Adrenal gland (tissue), 12 donors: ENCODE results near the gene ALOX12B. TPM values are rescaled to one million over a fixed set of nuclear protein-coding genes. Genes with fewer than 3 reads are reported as not detected.
"Not testable (repeated sequence)": the region's sequence is repeated elsewhere in the genome, so short reads cannot be mapped to it uniquely, and the experiment has no call there.

Source experiments
- DNase-seq, 7 donors: peaks; one replicate each; pipeline ENCODE4 v3.0.0-alpha.2; 2019 to 2020
- H3K27ac ChIP-seq, 5 donors: fragments of 200-600 bp; sonication (generic) in 4 of 5; 1 replicate in 3 of 5; 2 replicates in 2 of 5; pipeline versions ENCODE4 v1.5.1 to v1.8.0; 2016 to 2020; ENCODE audit warnings: mild to moderate bottlenecking in 1 of 5
- H3K27me3 ChIP-seq: fragments of 200-600 bp; 2 replicates; pipeline ENCODE4 v1.8.0; 2021
- H3K36me3 ChIP-seq, 2 donors: fragments of 200-600 bp; replicated peaks in 1 of 2; 1 replicate in 1 of 2; 2 replicates in 1 of 2; pipeline versions ENCODE4 v1.5.1 to v1.8.0; 2018 to 2022
- H3K4me1 ChIP-seq, 2 donors: fragments of 200-600 bp; replicated peaks in 1 of 2; 1 replicate in 1 of 2; 2 replicates in 1 of 2; pipeline versions ENCODE4 v1.5.1 to v1.8.0; 2018 to 2021
- H3K4me3 ChIP-seq, 4 donors: fragments of 200-600 bp; sonication (generic) in 3 of 4; one replicate each; pipeline ENCODE4 v1.5.1; 2016 to 2018
- H3K9me3 ChIP-seq, 3 donors: fragments of 200-600 bp; sonication (generic) in 1 of 3; replicated peaks in 1 of 3; 1 replicate in 2 of 3; 2 replicates in 1 of 3; pipeline versions ENCODE4 v1.5.1 to v1.8.0; 2016 to 2021
- POLR2A ChIP-seq, 2 donors: fragments of 450-650 bp; IDR thresholded peaks; one replicate each; pipeline ENCODE4 v1.6.1; 2017; ENCODE audit warnings: antibody characterized with exemption in 2 of 2, mild to moderate bottlenecking in 2 of 2, moderate library complexity in 1 of 2
- WGBS, 4 donors: extraction: QIAGEN DNeasy Blood & Tissue Kit in 2 of 4; methylation state at CpG; one replicate each; pipeline versions ENCODE4 v1.1.5 to v1.1.7; 2013 to 2017; 5-methylcytosine and 5-hydroxymethylcytosine counted together
- intact Hi-C, 2 donors: fragments of 100-400 bp; cut with DNase I; formaldehyde crosslinking; loops; one replicate each; pipeline versions ENCODE4 v1.14.1 to v1.15.0; 2022 to 2023
- microRNA-seq, 3 donors: library from miRNA; unstranded; fragments of <30 nt; microRNA quantifications; one replicate each; pipeline ENCODE4, GENCODE V29; 2017 to 2020
- polyA plus RNA-seq, 3 donors: library from polyadenylated mRNA; stranded (reverse); fragments of 200-250 nt in 2 of 3; fragments of 350-450 nt in 1 of 3; fragmentation: Illumina TruSeq in 1 of 3; extraction: RNeasy Lipid Tissue Mini Kit (QIAGEN cat#74804) in 1 of 3; gene quantifications; one replicate each; pipeline ENCODE4 v1.2.3, GENCODE V29; 2013 to 2014
- small RNA-seq, 2 donors: library from RNA; depleted of rRNA; stranded (forward); fragments of <200 nt; gene quantifications; one replicate each; pipeline ENCODE3, GENCODE V24; 2016
- total RNA-seq, 9 donors: library from RNA; depleted of rRNA in 4 of 9; stranded (reverse); fragments of >200 nt in 4 of 9; fragments of 120-200 nt in 1 of 9; fragmentation: NEBNext Ultra II Directional in 1 of 9; extraction: Animal tissue kit (Norgen Biotek cat#: 25700) in 1 of 9; gene quantifications; one replicate each; pipeline versions ENCODE4 v1.1.0 to v1.2.4, GENCODE V29; 2013 to 2023
- TF ChIP-seq, protein P1 (sequence below), 6 experiments: fragments of 450-650 bp in 4 of 6; fragments of 200-600 bp in 2 of 6; sonication (generic) in 1 of 6; IDR thresholded peaks; 1 replicate in 5 of 6; 2 replicates in 1 of 6; pipeline versions ENCODE4 v1.5.1 to v1.8.0; 2016 to 2021; ENCODE audit warnings: antibody characterized with exemption in 6 of 6, mild to moderate bottlenecking in 2 of 6, moderate library complexity in 1 of 6
- donor health status: healthy with polysubstance abuse.
- donor health status: Bipolar disorder and iron deficiency.
- donor health status: DM: yes; HTN: yes; CAD: no.
- donor health status: DM: no; HTN: no; CAD: no.
- donor health status: DM: no; HTN: no; CAD: no.
- donor health status: DM: yes; HTN: yes; CAD: no.

The ALOX12B gene
- total and polyA plus RNA-seq, 12 donors: not detected

GRCh38 chr17:8029121-8029520 lies 58.4 kb downstream of the ALOX12B start:
- DNase-seq: no peak
- TF ChIP-seq POLR2A (IDR thresholded peaks at IDR 0.05): no peak
- TF ChIP-seq, protein P1, sequence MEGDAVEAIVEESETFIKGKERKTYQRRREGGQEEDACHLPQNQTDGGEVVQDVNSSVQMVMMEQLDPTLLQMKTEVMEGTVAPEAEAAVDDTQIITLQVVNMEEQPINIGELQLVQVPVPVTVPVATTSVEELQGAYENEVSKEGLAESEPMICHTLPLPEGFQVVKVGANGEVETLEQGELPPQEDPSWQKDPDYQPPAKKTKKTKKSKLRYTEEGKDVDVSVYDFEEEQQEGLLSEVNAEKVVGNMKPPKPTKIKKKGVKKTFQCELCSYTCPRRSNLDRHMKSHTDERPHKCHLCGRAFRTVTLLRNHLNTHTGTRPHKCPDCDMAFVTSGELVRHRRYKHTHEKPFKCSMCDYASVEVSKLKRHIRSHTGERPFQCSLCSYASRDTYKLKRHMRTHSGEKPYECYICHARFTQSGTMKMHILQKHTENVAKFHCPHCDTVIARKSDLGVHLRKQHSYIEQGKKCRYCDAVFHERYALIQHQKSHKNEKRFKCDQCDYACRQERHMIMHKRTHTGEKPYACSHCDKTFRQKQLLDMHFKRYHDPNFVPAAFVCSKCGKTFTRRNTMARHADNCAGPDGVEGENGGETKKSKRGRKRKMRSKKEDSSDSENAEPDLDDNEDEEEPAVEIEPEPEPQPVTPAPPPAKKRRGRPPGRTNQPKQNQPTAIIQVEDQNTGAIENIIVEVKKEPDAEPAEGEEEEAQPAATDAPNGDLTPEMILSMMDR (IDR thresholded peaks at IDR 0.05): no peak
- intact Hi-C loops: no loop called here
- Histone ChIP-seq H3K4me1 (no peaks in the 10 kb centered on the region), H3K27me3 (peaks cover 16% of the 10 kb centered on the region), H3K27ac (no peak overlapping the region), H3K9me3 (no peaks in the 10 kb centered on the region), H3K36me3 (no peaks in the 10 kb centered on the region), H3K4me3 (no peak overlapping the region)
- 58 to 69% (median 59%) methylated on average over 5 of the region's 5 CpGs for WGBS, 4 donors

DNA sequence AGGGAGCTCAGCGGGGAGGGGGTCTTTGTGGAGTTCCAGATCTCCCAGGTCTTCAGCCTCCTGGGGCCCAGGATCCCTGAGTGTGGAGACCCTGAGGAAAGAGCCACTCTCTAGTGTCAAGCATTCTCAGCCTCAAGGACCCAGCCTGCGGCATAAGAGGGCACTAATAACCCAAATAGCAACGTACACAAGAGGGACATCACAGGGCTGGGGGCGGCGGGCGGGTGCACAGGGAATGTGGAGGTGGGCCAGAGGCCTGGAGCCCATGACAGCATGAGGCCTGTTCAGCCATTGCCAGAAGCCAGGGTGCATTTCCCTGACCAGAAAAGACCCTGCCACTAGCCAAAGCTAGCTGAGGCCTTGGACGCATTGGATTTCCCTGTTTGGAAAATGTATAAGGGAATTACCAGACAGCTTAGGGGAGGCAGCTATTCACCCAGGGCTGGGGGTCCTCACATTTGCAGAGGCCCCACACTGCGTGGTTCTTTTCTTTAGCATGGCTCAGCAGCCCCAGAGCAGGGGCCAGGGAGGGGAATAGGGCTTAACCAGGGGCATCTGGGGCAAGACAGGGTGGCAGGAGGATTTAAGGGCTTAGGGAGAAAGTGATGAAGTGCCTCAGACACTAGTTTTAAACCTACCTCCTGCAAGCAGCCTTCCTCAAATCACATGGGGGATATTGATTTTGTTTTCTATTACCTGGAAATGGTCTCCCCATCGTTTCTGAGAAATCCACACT lies 62.2 kb downstream of the ALOX12B start:
- no peak for DNase-seq
- no peak overlapping the region for H3K4me3 ChIP-seq
- TF ChIP-seq POLR2A (IDR thresholded peaks at IDR 0.05): no peak
- TF ChIP-seq, protein P1 (IDR thresholded peaks at IDR 0.05): no peak
- H3K9me3 ChIP-seq: no peaks in the 10 kb centered on the region
- H3K36me3 ChIP-seq: no peaks in the 10 kb centered on the region
- 71 to 87% (median 82%) methylated on average over 8 to 9 of the region's 9 CpGs for WGBS, 4 donors
- peaks cover 16% of the 10 kb centered on the region for H3K27me3 ChIP-seq
- intact Hi-C loops: no loop called here
- no peak overlapping the region for H3K27ac ChIP-seq
- no peaks in the 10 kb centered on the region for H3K4me1 ChIP-seq

GRCh38 chr17:8024161-8024560 lies 63.4 kb downstream of the ALOX12B start:
- intact Hi-C loops, H3K36me3 ChIP-seq, H3K4me1 ChIP-seq, H3K9me3 ChIP-seq, DNase-seq, H3K27ac ChIP-seq, H3K4me3 ChIP-seq: not testable (repeated sequence)
- H3K27me3 ChIP-seq: peaks cover 16% of the 10 kb centered on the region
- 69 to 83% (median 76%) methylated on average over 6 of the region's 6 CpGs for whole genome bisulfite sequencing, 4 donors

Small RNAs within 50 kb of the gene (microRNA-seq; reads per million reads assigned to microRNA genes)
- gene MIR4314: 0 reads per million in 3 donors

Small RNAs within 50 kb of the gene (small RNA-seq; reads per million reads assigned to genes)
- 0 reads per million in 2 donors for gene MIR4314

Other genes starting within 250 kb of the ALOX12B start
- 10 to 100 TPM; 14.9 to 52.8 (median 24.0) TPM for gene TMEM88, start 232.7 kb downstream of the ALOX12B start, total RNA-seq
- gene TMEM88, start 232.7 kb downstream of the ALOX12B start, polyA plus RNA-seq: 100 to 1,000 TPM in 1 of 3 donors, 10 to 100 TPM in 1, 1 to 10 TPM in 1; 7.9 to 107 (median 70.9) TPM
- gene NAA38, start 230.2 kb downstream of the ALOX12B start, total RNA-seq: 100 to 1,000 TPM in 8 of 9 donors, 10 to 100 TPM in 1; 96.2 to 281 (median 124) TPM
- 100 to 1,000 TPM in 2 of 3 donors, 10 to 100 TPM in 1; 34.5 to 424 (median 329) TPM for gene NAA38, start 230.2 kb downstream of the ALOX12B start, polyA plus RNA-seq
- gene CYB5D1, start 229.7 kb downstream of the ALOX12B start, total RNA-seq: 10 to 100 TPM in 8 of 9 donors, 1 to 10 TPM in 1; 9.1 to 24.4 (median 17.6) TPM
- gene CYB5D1, start 229.7 kb downstream of the ALOX12B start, polyA plus RNA-seq: 10 to 100 TPM in 2 of 3 donors, 1 to 10 TPM in 1; 6.5 to 36.8 (median 10.2) TPM
- gene CHD3, start 198.9 kb downstream of the ALOX12B start, total RNA-seq: 100 to 1,000 TPM in 2 of 9 donors, 10 to 100 TPM in 7; 53.1 to 123 (median 90.9) TPM
- gene CHD3, start 198.9 kb downstream of the ALOX12B start, polyA plus RNA-seq: 100 to 1,000 TPM in 2 of 3 donors, 10 to 100 TPM in 1; 43.8 to 326 (median 104) TPM
- gene RNF227, start 171.4 kb downstream of the ALOX12B start, total RNA-seq: 10 to 100 TPM in 1 of 9 donors, 1 to 10 TPM in 8; 1.1 to 17.3 (median 2.9) TPM
- gene RNF227, start 171.4 kb downstream of the ALOX12B start, polyA plus RNA-seq: 1 to 10 TPM; 1.7 to 5.2 (median 3.3) TPM
- gene KCNAB3, start 157.9 kb downstream of the ALOX12B start, total RNA-seq: 1 to 10 TPM in 2 of 9 donors, under 1 TPM in 5, not detected in 2; 0.12 to 1.9 (median 0.41) TPM
- gene KCNAB3, start 157.9 kb downstream of the ALOX12B start, polyA plus RNA-seq: 1 to 10 TPM in 2 of 3 donors, under 1 TPM in 1; 0.27 to 4.2 (median 3.4) TPM
- gene TRAPPC1, start 155.8 kb downstream of the ALOX12B start, total RNA-seq: 100 to 1,000 TPM in 4 of 9 donors, 10 to 100 TPM in 5; 32.2 to 161 (median 86.0) TPM
- 100 to 1,000 TPM; 131 to 220 (median 166) TPM for gene TRAPPC1, start 155.8 kb downstream of the ALOX12B start, polyA plus RNA-seq
- 10 to 100 TPM; 11.8 to 27.1 (median 18.4) TPM for gene CNTROB, start 155.5 kb downstream of the ALOX12B start, total RNA-seq
- gene CNTROB, start 155.5 kb downstream of the ALOX12B start, polyA plus RNA-seq: 10 to 100 TPM; 14.8 to 85.2 (median 48.1) TPM
- not detected for gene GUCY2D, start 85.1 kb downstream of the ALOX12B start, total RNA-seq
- gene GUCY2D, start 85.1 kb downstream of the ALOX12B start, polyA plus RNA-seq: not detected
- gene ALOX15B, start 48.7 kb downstream of the ALOX12B start, total RNA-seq: 1 to 10 TPM in 8 of 9 donors, not detected in 1; 2.0 to 9.8 (median 4.6) TPM
- gene ALOX15B, start 48.7 kb downstream of the ALOX12B start, polyA plus RNA-seq: 1 to 10 TPM; 1.1 to 5.8 (median 2.0) TPM
- gene ALOXE3, start 30.8 kb upstream of the ALOX12B start, total RNA-seq: not detected
- not detected for gene ALOXE3, start 30.8 kb upstream of the ALOX12B start, polyA plus RNA-seq
- gene HES7, start 36.4 kb upstream of the ALOX12B start, total RNA-seq: under 1 TPM in 3 of 9 donors, not detected in 6; 0.06 to 0.34 (median 0.29) TPM
- gene HES7, start 36.4 kb upstream of the ALOX12B start, polyA plus RNA-seq: 1 to 10 TPM in 1 of 3 donors, under 1 TPM in 1, not detected in 1; 0.32 to 1.0 TPM
- 100 to 1,000 TPM in 5 of 9 donors, 10 to 100 TPM in 3, 1 to 10 TPM in 1; 9.9 to 295 (median 108) TPM for gene PER1, start 64.7 kb upstream of the ALOX12B start, total RNA-seq
- 100 to 1,000 TPM in 2 of 3 donors, 10 to 100 TPM in 1; 12.4 to 360 (median 161) TPM for gene PER1, start 64.7 kb upstream of the ALOX12B start, polyA plus RNA-seq
- gene VAMP2, start 75.2 kb upstream of the ALOX12B start, total RNA-seq: 100 to 1,000 TPM in 2 of 9 donors, 10 to 100 TPM in 7; 18.8 to 139 (median 39.1) TPM
- gene VAMP2, start 75.2 kb upstream of the ALOX12B start, polyA plus RNA-seq: 100 to 1,000 TPM in 1 of 3 donors, 10 to 100 TPM in 2; 65.8 to 206 (median 81.2) TPM
- 10 to 100 TPM in 8 of 9 donors, 1 to 10 TPM in 1; 6.2 to 33.6 (median 20.8) TPM for gene TMEM107, start 88.7 kb upstream of the ALOX12B start, total RNA-seq
- 10 to 100 TPM in 2 of 3 donors, 1 to 10 TPM in 1; 8.3 to 14.0 (median 11.9) TPM for gene TMEM107, start 88.7 kb upstream of the ALOX12B start, polyA plus RNA-seq
- 10 to 100 TPM; 10.5 to 29.7 (median 14.7) TPM for gene BORCS6, start 102.5 kb upstream of the ALOX12B start, total RNA-seq
- 1 to 10 TPM; 3.3 to 5.3 (median 5.0) TPM for gene BORCS6, start 102.5 kb upstream of the ALOX12B start, polyA plus RNA-seq
- gene AURKB, start 122.9 kb upstream of the ALOX12B start, total RNA-seq: 10 to 100 TPM in 1 of 9 donors, 1 to 10 TPM in 8; 1.6 to 14.3 (median 2.2) TPM
- gene AURKB, start 122.9 kb upstream of the ALOX12B start, polyA plus RNA-seq: 1 to 10 TPM; 2.0 to 2.2 (median 2.2) TPM
- 10 to 100 TPM in 8 of 9 donors, 1 to 10 TPM in 1; 4.1 to 46.2 (median 21.9) TPM for gene CTC1, start 160.3 kb upstream of the ALOX12B start, total RNA-seq
- 10 to 100 TPM; 17.6 to 48.6 (median 18.7) TPM for gene CTC1, start 160.3 kb upstream of the ALOX12B start, polyA plus RNA-seq
- 10 to 100 TPM in 8 of 9 donors, 1 to 10 TPM in 1; 9.7 to 53.6 (median 23.8) TPM for gene PFAS, start 161.6 kb upstream of the ALOX12B start, total RNA-seq
- 10 to 100 TPM; 15.6 to 28.6 (median 18.0) TPM for gene PFAS, start 161.6 kb upstream of the ALOX12B start, polyA plus RNA-seq
- gene RANGRF, start 201.0 kb upstream of the ALOX12B start, total RNA-seq: 10 to 100 TPM; 18.8 to 30.2 (median 25.1) TPM
- 10 to 100 TPM; 24.5 to 46.9 (median 41.4) TPM for gene RANGRF, start 201.0 kb upstream of the ALOX12B start, polyA plus RNA-seq
- gene SLC25A35, start 207.7 kb upstream of the ALOX12B start, total RNA-seq: 10 to 100 TPM in 1 of 9 donors, 1 to 10 TPM in 8; 1.6 to 12.6 (median 3.4) TPM
- 10 to 100 TPM in 2 of 3 donors, 1 to 10 TPM in 1; 7.4 to 22.8 (median 12.2) TPM for gene SLC25A35, start 207.7 kb upstream of the ALOX12B start, polyA plus RNA-seq
- 10 to 100 TPM in 4 of 9 donors, 1 to 10 TPM in 5; 1.8 to 14.4 (median 8.5) TPM for gene ARHGEF15, start 222.5 kb upstream of the ALOX12B start, total RNA-seq
- 10 to 100 TPM in 2 of 3 donors, 1 to 10 TPM in 1; 4.8 to 68.0 (median 15.9) TPM for gene ARHGEF15, start 222.5 kb upstream of the ALOX12B start, polyA plus RNA-seq